HG03342 (cell line): ENCODE data around the gene RPH3AL.
"Not testable (repeated sequence)": the region's sequence is repeated elsewhere in the genome, so short reads cannot be mapped to it uniquely, and the experiment has no call there.

Experiments
- ATAC-seq: cut with Tn5 transposase; IDR thresholded peaks from one replicate; pipeline ENCODE4 v1.9.1; 2021; ENCODE audit warnings: mild to moderate bottlenecking, moderate library complexity; ENCODE audit not compliant: unreplicated experiment

The RPH3AL gene

DNA sequence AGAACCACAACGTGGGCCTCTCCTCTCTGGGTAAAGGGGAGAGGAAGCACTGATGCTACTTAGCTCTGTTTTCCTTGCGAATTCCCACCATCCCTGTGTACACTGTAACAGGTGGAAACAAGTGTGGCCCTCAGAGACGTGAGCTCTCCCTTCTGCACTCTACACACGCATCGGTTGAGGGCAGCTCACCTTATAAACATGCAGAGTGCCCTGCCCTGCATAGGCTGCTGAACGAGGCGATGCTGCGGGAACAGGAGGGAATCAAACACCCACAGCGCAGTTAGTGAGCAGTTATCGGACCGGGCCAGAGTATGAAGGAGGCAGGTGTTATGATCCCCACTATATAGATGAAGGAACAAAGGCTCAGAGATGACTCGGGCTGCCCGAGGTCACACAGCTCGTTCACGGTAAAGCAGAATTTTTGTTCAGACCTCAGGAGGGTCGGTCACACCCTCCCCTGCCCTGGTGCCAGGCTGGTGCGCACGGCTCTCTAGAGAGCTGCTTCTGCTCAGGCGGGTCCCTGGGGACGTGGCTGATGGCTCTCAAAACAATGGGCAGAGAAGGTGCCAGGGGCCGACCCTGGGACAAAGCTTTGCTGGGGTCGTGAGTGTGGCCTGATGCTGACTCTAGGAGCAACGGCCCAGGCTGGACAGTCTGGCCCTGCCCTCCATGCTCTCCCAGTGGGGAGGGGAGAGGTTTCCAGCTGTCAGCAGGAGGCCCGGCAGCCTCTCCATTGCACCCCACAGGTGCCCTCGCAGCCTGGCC is 68.5 kb downstream of the RPH3AL start:
- no peak for ATAC-seq

- no peak for ATAC-seq
Measured at GRCh38 chr17:282912-283882, 69.4 kb downstream of the RPH3AL start.

DNA sequence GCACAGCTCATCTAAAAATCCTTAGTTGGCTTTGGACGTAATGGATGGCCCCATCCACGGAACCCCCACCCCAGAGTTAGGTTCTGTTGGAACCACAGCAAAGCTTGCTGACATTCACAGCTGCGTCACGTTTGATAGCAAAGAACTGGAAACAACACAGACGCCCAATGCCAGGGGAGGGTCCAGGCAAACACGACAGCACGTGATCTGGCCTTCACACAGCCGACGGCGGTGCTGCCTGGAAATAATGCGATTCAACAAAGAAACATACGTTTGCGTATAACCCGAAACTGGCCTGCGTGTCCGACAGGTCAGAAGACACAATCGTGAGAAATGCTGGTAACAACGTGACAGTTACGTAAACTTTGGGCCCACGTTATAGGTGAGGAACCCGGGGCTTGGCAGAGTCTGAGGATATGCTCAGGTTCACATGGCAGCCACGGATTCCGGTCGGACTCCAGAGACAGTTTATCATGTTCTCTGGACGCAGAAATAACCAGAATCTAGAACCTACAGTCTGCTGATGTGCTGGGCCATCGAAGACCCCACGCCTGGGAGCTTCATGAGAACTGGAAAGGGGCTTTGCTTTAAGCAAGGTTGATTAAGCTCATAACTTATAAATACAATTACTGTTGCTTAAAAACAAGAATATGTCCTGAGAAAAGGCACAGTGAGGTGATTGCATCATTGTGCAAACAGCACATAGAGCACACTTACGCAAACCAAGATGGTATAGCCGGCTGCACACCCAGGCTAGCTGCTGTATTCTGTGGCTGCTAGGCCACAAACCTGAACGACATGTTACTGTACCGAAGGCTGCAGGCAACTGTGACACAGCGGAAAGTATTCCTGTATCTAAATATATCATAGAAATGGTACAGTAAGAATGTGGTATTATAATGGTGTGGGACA is 70.4 kb downstream of the RPH3AL start:
- ATAC-seq: no peak

DNA sequence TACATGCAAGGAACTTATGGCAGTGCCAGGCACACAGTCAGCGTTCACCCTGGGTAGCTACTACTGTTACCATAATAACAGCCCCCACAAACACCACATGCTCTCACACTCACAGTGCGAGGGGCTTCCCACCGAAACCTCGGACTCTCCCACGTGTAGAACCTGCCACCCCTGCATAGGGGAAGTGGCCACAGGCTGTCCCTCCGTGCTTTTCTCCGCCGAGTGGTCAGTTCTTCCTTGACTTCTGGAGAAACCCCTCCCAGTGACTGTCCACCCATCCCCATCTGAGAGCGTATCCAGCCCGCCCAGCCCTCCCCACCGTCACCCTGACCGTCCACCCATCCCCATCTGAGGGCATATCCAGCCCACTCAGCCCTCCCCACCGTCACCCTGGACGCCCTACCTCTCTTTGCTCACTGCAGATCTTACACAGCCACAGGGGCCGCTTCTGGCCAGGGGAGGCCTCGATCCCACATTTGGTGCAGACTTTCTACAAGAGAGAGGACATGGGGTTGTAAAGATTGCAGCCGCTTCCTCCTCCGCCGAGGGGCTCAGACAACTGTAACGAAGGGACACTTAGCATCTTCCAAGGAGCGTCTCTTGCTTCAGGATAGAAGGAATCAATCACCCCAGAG is 71.1 kb downstream of the RPH3AL start:
- ATAC-seq: no peak

DNA sequence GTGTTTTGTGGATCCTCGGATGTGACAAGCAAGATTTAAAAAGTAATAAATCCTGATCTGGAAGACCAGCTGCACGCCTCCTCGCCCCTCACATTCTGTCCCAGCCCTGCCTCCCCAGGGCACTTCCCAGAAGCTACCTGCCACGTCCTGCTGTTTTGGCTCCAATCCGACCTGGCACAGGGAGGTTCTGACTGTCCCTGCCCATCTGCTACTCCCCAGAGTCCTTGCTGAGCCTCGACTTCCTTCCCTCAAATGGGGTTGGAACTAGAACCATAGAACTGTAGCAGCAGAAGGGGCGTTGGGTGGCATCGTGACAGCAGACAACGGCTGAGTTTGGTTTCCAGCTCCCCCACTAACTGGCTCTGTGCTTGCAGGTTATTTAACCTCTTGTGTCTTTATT is 71.7 kb downstream of the RPH3AL start:
- ATAC-seq: no peak

DNA sequence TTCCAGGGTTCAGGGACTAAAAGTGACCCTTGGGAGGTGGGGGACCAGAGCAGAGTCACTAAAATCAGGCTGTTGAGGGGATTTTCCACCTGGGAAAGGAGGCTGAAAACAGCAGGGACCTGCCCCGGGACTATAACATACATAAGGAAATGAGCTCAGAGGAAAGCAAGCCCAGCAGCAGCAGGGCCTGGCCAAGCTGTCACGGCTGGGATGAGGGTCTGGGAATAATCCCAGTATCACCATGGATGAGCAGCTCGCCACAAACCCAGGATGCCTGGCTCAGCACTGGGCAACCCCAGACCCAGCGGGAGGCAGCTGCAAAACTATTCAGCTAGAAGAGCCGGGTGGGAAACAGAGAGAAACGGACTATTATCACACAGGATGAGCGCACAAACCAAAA is 72.4 kb downstream of the RPH3AL start:
- no peak for ATAC-seq

DNA sequence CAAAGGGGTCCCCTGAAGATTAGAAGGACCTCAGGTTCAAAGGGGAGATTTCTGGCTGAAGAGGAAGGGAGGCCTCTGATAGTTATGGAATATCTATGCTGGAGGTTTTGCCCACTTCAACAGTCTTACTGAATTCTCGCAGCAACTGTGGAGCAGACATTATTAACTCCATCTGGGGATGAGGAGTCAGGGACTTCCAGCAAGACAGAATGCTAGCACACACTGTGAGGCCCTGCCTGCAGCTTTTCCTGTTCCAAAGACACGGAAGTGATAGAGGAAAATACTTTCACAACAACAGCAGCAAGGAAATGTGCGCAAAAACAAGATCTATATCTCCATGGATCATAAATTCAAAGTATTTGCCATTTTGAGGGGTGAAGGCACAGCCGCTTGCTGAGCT is 72.8 kb downstream of the RPH3AL start:
- no peak for ATAC-seq

DNA sequence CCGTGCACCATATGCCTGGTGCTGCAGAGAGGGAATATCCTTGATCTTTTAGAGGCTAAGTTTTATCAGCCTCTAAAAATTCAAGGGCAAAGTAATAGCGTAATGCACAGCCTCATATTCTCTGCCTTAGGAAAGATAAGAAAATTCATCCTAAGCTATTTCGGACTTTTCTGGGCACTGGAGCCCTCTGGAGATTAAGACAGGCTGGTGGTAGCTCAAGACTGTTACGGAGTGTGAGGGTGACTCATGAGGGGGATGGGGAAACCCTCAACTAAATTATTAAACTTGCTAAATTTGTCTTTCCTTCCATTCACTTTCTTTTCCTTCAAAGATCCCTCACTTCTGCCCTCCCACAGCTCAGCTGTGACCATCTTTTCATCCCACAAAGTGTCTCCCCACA is 73.3 kb downstream of the RPH3AL start:
- no peak for ATAC-seq

GRCh38 chr17:278676-279059 is 73.9 kb downstream of the RPH3AL start:
- no peak for ATAC-seq

DNA sequence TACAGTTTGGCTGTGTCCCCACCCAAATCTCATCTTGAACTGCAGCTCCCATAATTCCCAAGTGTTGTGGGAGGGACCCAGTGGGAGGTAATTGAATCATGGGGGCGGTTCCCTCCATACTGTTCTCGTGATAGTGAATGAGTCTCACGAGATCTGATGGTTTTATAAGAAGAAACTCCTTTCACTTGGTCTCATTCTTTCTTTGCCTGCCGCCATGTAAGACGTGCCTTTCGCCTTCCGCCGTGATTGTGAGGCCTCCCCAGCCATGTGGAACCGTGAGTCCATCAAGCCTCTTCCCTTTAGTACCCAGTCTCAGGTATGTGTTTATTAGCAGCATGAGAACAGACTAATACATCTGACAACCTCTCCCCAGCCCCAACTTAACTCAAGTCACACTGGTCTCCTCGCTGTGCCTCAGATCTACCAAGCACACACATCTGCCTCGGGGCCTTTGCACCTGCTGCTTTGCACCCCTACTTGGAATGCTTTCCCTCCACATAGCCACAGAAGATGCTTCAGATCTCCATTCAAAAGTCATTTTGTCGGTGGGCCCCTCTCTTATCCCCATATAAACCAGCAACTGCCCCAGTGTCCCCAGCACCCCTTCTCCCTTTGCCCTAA is 74.4 kb downstream of the RPH3AL start:
- no peak for ATAC-seq

- no peak for ATAC-seq
Measured at GRCh38 chr17:274902-275301, 77.7 kb downstream of the RPH3AL start.

- ATAC-seq: no peak
Measured at GRCh38 chr17:273981-274832, 78.4 kb downstream of the RPH3AL start.

DNA sequence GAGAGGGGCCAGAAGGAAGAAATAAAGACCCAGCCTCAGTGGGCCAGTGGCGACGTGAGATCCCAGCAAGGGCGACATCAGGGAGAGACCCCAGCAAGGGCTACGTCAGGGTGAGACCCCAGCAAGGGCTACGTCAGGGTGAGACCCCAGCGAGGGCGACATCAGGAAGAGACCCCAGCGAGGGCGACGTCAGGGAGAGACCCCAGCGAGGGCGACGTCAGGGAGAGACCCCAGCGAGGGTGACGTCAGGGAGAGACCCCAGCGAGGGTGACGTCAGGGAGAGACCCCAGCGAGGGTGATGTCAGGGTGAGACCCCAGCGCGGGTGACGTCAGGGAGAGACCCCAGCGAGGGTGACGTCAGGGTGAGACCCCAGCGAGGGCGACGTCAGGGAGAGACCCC is 79.8 kb downstream of the RPH3AL start:
- not testable (repeated sequence) for ATAC-seq

DNA sequence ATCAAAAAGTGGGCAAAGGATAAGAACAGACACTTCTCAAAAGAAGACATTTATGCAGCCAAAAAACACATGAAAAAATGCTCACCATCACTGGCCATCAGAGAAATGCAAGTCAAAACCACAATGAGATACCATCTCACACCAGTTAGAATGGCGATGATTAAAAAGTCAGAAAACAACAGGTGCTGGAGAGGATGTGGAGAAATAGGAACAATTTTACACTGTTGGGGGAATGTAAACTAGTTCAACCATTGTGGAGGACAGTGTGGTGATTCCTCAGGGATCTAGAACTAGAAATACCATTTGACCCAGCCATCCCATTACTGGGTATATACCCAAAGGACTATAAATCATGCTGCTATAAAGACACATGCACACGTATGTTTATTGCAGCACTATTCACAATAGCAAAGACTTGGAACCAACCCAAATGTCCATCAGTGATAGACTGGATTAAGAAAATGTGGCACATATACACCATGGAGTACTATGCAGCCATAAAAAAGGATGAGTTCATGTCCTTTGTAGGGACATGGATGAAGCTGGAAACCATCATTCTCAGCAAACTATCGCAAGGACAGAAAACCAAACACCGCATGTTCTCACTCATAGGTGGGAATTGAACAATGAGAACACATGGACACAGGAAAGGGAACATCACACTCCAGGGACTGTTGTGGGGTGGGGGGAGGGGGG is 80.5 kb downstream of the RPH3AL start:
- not testable (repeated sequence) for ATAC-seq

- ATAC-seq: no peak
Measured at GRCh38 chr17:269616-270514, 82.7 kb downstream of the RPH3AL start.

DNA sequence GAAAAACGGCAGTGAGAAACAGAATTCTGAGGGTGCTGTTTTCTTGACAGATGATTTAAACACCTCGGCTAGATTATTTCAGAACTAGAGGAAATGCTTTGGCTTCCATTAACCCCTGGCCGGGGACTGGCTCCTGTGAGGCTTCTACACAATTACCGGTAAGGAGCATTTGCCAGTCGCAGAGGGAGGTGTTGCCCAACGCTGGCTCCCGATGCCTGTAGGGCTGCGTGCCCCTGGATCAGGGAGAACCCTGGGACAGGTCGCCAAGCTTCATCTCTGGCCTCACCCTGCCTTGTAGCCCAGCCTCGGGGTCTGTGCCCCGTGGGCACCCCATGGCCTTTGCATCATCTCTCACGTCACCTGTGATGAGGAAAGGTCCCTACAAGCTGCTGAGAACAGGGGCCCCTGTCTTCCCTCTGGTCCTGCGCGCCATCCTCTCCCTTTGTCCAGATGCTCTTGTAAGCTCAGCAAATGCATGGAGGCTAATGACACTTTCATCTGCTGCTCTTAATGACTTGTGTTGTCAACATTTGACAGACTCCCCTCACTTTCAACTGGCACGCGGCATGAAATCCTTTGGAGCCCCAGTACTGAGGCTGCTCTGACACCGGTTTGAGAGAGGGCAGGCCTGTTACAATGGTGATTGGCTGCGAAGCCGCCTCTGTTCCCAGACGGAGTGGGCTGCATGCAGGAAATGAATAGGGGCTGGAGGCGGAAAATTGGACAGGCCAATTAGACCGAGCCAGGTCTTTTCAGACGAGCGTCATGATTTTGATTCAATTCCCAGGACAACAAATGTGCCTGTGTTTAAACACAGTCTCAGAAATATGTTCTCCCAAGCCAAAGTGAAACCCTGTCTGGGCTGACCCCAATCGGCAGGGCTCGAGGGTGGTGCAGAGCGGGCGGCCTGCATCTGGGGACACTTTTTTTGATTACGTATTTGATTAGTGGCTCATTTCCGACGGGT is 85.6 kb downstream of the RPH3AL start:
- ATAC-seq: no peak
